Peyer's patch (tissue), 4 donors: ENCODE results near the gene EDEM1.

Experiments
- CTCF ChIP-seq, 6 experiments: fragments of 450-650 bp in 4 of 6; fragments of 200-600 bp in 2 of 6; sonication (generic) in 1 of 6; IDR thresholded peaks; one replicate each; pipeline ENCODE4 v1.5.1; 2017 to 2019; ENCODE audit warnings: antibody characterized with exemption in 6 of 6, mild to moderate bottlenecking in 3 of 6, moderate library complexity in 1 of 6
- POLR2A ChIP-seq, 2 donors: fragments of 450-650 bp; IDR thresholded peaks; one replicate each; pipeline ENCODE4 v1.5.1; 2017; ENCODE audit warnings: antibody characterized with exemption in 2 of 2, mild to moderate bottlenecking in 2 of 2, moderate library complexity in 2 of 2

- TF ChIP-seq CTCF (IDR thresholded peaks at IDR 0.05): no peak
- no peak for TF ChIP-seq POLR2A (IDR thresholded peaks at IDR 0.05)
Observed at GRCh38 chr3:5205165-5205941, 17.8 kb downstream of the EDEM1 start.
